Measurements from ENCODE around the gene VSIG10.
"Not testable (repeated sequence)": the region's sequence is repeated elsewhere in the genome, so short reads cannot be mapped to it uniquely, and the experiment has no call there.

The VSIG10 gene

DNA sequence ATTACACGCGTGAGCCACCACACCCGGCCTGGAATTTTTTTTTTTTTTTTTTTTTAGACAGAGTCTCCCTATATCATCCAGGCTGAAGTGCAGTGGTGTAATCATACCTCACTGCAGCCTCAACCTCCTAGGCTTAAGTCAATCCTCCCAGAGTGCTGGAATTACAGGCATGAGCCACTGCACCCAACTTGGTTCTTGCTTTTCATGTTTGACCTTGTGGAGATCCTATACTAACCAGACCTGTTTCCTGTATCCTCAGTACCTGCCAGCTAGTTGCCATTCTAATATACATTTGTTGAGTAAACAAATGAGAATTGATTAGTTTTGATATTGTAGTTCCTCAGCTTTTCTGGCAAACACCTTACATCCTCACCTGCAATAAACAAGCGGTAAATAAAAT lies 3.2 kb upstream of the VSIG10 start:
- DNase-seq: no peak

DNA sequence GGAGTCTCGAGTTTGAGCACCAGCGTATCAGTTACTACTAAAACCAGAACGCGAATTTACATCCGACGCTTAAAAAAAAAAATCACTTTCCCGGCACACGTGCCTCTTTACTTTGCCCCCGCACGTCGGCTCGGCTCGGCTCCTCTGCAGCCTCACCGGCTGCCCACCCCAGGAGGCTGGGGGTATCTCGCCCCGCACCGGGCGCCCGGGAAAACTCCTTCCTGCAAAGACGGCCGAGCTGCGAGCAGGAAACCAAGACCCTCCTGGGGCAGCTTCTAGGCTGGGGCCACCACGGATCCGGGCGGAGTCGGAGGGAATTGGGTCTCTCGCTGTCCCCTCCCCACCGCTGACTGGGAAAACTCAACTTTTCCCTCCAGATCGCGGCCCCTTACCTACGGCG lies 610 bp downstream of the VSIG10 start:
- no peak for DNase-seq

DNA sequence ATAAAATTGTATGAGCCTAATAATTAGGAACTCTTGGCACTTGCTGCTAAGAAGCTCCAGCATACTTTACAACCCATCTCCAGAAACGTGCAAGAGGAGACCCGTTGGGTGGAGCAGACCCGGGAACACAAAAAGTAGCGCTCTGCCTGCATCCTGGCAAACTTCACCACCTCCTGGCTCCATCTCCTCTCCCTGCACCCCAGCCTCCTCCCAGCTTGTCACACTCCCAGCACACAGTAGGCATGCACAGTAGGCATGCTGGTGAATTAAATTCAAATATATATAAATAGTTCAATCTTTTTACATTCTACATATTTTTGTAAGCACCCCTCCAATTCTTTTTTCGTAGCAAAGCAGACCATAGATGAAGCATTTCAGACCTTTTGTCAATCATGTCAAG lies 1.2 kb downstream of the VSIG10 start:
- DNase-seq: no peak

DNA sequence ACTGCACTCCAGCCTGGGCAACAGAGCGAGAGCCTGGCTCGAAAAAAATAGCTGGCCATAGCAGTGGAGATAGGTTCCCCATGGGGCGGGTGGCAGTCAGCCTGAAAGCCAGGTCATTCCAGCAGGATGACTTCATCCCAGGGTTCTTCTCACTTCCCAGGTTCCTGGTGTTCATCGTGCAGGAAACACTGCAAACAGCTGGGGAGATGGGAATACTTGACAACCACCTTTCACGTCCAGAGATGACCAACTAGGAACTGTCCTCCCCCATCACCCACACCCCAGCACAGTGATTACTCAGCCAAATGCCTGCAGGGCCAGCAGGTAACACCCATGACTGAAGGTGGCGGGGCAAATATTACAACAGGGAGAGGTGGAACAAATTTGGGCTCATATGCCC lies 1.7 kb downstream of the VSIG10 start:
- no peak for DNase-seq

DNA sequence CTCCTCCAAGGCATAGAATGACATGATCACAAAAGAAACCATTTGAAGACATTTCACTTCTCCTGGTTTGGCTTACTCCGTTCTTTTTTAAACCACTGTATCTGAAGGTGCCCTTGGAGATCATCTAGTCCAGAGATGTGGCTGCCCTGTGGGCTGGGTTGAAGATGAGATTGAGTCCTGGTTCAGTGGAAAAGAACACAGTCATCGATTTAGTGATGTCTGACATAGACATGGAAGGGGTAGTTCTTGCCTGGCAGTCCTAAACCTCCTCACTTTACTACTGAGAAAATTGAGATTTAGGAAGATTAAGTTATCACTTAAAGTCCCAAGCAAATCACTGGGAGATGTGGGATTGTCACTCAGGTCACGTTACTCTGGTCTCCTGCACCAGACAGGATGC lies 2.8 kb downstream of the VSIG10 start:
- DNase-seq: no peak

DNA sequence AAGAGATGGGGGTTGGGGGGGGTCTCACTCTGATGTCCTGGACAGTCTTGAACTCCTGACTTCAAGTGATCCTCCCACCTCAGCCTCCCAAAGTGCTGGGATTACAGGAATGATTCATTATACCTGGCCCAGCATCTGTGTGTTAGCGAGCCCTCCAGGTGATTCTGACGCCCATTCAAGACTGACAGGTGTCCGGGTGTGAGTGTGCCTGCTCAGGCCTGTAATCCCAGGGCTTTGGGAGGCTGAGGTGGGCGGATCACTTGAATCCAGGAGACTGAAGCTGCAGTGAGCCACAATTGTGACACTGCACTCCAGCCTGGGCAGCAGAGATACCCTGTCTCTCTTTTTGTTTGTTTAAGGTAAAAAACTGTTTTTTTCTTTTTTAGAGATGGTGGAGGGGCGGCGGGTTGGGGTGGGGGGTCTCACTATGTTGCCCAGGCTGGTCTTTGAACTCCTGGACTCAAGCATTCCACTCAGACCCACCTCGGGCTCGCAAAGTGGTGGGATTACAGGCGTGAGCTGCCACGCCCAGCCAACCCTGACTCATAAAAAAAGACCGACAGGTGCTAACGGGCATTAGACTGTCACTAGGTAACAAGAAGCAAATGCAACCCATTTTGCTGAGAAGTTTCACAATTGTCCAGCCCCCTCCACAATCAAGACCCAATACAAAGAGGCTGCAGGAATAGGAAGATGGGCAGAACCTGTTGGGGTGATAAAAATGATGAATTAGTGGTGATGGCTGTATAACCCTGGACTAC lies 4.7 kb downstream of the VSIG10 start:
- no peak for DNase-seq

DNA sequence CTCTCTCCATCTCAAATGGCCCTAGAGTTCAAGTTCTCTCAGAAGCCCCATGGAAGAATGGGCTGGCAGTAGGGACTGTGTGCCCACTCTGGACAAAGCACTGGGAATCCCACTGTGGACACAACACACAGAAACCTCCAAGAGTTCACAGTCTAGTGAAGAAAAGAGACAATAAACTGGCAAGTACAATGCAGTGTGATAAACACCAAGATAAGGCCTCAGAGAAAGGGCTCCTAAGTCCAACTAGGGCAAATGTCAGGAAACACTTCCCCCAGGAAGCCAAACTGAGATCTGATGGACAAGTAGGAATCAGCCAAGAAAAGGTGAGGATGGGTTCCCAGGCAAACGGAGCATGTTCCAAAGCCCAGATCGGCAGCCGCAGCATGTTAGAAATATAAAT lies 5.4 kb downstream of the VSIG10 start:
- no peak for DNase-seq

DNA sequence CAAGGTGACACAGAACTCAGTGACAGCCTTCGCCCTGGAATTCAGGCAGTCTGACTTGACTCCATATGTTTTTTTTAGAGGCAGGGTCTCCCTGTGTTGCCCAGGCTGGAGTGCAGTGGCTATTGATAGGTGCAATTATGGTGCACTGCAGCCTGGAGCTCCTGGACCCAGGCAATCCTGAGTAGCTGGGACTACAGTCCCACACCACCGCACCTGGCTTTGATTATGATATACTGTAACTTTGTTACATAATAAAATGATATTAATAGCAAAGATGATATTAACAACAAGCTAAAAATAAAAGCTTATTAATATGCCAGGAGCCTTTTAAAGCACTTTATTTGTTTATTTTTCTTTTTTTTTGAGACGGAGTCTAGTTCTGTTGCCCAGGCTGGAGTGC lies 9.8 kb downstream of the VSIG10 start:
- DNase-seq: no peak

DNA sequence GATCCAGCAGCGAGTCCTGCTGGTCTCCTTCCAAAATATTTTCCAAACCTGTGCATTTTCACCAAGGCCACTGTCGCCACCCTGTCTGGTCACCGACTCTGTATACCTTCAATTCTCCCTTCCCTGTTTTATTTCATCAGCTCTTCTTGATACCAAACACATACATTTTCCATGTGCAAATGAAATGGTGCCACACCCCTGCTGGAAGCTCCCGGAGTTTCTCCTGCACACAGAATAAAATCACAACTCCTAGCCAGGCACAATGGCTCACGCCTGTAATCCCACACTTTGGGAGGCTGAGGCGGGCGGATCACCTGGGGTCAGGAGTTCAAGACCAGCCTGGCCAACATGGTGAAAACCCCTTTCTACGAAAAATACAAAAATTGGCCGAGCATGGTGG lies 14.0 kb downstream of the VSIG10 start:
- no peak for DNase-seq

DNA sequence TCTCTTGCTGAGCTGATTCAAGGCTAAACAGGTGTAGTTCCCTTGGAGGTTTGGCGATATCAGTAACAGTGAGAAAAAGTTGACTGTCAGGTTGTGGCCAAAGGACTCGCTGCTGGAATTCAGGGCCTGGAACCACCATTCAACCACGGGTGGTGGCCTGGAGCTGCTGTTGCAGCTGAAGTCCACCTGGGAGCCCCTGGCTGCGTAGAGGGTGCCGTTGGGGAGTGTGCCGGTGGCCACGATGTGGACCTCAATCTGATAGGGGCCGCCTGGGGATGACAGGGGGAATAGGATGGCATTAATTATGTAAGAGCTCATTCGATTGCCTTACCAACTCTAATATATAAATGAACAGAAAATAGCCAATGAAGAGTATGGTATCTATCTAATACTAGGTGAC lies 21.6 kb downstream of the VSIG10 start:
- no peak for DNase-seq

DNA sequence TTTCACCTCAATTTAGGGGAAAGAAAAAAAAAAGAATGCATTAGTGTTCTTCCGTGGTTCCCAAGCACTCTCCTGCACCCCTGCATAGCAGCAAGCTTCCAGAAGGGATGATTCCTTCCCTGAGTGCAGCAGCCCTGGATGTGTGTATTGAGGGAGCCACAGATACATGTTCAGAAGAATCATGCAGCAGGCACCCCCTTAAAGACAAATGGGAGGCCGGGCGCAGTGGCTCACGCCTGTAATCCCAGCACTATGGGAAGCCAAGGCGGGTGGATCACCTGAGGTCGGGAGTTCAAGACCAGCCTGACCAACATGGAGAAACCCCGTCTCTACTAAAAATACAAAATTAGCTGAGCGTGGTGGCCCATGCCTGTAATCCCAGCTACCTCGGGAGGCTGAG lies 22.3 kb downstream of the VSIG10 start:
- DNase-seq: not testable (repeated sequence)

DNA sequence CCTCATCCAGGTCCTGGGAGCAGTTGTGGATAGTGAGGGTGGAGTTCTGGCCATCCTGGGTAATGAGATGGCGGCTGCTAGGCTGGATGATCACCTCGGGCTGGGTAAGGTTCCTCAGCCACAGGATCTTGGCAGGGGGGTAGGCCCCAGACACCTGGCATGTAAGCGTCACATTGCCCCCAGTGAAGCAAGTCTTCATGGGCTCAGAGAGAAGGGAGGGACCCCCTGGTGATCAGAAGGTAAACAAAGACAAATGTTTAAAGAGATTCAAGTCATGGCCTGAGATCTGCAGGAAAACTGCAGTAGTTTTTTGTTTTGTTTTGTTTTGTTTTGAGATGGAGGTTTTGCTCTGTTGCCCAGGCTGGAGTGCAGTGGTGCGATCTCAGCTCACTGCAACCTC lies 30.0 kb downstream of the VSIG10 start:
- no peak for DNase-seq

DNA sequence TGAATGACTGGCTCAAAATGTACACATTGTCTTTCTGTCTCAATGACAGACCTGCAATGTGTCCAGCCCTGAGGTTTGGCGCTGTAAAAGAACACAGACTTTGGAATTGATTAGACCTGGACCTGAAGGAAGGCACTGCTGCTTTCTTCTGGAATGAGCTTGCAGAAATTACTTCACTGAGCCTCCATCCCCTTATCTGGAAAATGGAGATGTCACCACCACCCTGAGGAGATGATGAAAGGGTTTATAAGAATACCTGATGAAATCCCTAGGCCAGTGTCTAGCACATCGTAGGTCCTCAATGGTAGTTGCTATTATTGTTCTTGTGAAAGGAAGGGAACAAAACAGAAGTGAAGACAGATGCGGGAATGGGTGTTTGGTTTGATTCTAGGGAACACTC lies 33.2 kb downstream of the VSIG10 start:
- no peak for DNase-seq

DNA sequence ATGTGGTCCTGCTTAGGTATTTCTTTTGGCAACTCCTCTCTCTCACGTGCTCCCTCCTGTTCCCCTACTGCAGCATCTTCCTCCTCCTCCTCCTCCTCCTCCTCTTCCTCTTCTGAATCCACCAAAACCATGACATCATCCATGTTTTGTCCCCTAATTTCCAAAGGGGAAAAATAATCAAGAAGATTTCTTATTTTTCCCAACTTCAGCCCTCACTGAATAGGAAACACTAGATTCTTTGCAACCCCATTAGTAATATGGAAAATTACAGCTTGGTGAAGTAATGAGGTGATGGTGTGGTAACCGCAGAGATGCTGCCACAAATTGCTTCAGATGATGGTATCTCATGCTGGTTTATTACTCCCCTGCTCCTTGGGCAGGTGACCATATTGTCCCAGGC lies 35.4 kb downstream of the VSIG10 start:
- no peak for DNase-seq

DNA sequence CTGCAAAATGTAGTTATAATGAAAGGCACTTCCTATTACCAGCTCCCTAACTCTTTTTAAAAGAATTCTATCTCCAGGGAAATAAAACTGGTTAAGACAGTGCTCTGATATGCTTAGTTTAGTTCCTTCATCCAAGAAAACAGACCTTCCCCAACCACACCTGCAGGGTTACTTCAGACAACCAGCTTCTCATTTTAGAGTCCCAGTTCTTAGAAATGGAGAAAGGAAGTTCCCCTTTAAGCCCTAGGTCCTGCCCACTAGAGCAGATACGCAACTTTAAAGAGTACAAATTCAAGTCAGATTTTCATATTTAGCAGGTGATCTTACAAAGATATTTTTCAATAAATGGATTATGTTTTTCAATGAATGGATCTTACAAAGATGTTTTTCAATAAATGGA lies 38.4 kb downstream of the VSIG10 start:
- no peak for DNase-seq

DNA sequence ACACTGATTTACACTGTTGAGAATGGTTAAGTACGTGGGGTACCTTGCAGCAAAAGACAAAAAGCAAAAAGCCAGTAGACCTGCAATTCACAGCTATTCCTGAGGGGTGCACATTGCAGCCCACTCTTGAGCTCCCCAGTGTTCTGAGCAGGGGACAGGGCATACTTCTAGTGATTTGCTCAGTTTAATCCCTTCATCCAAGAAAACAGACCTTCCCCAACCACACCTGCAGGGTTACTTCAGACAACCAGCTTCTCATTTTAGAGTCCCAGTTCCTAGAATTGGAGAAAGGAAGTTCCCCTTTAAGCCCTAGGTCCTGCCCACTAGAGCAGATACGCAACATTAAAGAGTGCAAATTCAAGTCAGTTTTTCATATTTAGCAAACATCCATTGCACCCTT lies 39.2 kb downstream of the VSIG10 start:
- DNase-seq: no peak

DNA sequence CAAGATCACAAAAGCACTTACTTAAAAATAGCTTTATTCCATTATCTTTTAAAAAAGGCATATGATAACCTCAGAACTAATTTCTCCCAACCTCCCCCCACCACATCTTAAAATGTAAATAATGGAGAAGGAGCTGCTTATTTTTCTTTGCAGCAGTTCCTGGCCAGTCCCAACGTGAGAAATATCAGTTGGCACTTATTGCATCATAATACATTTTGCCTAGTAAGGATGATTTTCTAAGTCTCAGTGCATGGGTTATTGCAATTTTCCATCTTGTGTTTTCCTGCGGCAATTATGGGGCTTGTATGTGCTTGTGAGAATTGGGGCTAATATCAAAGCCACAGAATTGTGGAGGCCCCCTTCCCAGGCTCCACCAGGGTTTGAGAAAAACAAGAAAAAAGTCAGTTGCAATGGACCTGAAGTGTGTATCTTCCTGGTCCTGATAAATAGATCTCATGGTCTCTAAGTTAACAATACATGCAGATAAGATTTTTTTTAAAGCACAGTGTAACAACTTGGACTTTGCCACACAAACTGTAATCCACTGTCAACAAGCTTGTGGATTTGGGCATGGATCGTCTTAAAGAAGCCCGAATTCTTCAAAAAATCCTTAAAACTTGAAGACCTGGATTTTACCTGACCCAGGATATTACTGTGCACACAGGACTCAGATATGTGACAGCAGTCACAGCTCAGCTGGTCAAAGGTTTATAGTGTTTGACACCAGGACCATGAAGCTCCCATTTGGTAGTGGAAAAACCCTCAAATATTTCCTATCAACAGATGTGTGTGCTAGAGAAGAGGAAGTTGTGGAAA lies 40.0 kb downstream of the VSIG10 start:
- no peak for DNase-seq

DNA sequence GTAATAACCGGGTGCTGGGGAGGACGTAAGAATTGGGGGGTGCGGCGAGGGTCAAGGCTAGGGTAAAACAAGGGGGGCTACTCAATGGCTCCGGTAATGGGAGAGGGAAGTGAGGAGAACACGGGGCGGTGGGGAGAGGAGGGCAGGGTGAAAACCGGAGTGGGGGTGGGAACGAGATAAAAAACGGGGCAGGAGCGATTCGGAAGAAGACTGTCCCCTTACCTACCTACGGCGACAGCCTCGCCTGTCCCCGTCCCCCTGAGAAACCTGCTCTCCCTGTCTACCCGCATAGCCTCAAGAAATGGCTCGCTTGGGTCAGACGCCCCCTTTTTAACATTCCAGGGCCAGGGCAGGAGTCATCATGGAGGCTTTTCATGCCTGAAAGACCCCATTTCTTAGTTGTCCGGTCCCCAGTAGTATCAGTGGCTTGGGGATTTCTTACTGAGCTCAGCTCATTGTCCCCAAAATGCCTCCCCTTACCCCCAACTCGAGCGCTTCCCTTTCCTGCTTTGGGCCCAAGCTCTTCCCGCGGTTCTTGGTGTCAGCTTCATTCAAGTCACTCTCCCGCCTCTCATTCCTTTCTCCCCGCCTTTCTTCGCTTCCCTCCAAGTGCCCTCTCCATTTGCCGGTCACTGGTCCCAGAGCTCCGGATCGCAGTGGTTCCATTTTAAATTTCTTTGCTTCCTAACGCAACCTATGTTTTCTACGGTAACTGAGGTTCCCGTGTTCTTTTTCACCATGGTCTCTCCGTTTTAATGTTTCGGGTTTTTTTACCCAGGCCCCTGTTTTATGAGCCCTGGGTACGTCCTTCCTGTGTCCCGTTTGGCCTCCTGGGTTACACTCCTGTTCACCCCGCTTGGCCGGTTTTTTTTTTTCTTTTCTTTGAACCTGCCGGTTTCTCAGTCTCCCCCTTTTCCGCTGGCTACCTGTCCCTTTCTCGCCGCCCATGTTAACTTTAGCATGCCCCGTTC lies 41.7 kb downstream of the VSIG10 start:
- no peak for DNase-seq

DNA sequence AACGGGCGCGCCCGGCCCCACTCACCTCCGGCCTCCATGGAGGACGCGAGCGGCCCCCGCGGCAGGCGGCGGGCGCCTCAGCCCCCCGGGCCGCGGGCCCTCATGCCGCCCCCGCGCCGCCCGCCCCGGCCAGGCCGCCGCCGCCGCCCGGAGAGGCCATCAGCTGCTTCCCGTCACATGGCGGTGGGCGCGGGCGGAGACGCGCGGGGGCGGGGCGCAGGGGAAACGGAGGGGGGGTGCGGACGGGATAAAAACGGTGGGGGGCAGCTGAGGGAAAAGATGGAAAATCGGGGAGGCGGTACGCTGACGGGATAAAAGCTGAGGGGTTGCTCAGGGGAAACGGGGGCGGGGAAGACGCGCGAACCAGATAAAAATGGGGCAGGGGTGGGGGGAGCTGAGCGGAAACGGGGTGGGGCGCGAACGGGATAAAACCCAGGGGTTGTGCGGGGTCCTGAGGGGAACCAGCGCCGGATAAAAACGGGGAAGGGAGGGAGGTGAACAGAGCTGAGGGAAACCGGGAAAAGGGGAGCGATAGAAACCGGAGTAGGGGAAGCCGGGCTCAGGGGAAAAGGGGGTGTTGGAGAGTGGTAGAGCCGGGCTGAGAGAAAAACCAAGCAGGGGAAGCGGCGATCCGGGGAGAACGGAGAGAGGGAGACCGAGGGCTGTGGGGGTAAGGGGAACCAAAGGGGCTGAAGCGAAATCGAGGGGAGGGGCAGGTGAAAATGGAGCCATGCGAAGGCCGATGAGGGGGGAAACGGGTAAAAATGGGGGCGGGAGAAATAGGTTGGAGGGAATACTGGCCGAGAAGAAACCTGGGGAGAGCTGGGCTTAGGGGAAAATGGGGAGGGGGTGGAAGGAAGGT lies 42.6 kb downstream of the VSIG10 start, which contains the start of gene WSB2:
WSB2 (minus strand) TSS at position 169 of the 862 bp plus-strand sequence; CDS start at position 38, 131 bp downstream.
- no peak for DNase-seq

DNA sequence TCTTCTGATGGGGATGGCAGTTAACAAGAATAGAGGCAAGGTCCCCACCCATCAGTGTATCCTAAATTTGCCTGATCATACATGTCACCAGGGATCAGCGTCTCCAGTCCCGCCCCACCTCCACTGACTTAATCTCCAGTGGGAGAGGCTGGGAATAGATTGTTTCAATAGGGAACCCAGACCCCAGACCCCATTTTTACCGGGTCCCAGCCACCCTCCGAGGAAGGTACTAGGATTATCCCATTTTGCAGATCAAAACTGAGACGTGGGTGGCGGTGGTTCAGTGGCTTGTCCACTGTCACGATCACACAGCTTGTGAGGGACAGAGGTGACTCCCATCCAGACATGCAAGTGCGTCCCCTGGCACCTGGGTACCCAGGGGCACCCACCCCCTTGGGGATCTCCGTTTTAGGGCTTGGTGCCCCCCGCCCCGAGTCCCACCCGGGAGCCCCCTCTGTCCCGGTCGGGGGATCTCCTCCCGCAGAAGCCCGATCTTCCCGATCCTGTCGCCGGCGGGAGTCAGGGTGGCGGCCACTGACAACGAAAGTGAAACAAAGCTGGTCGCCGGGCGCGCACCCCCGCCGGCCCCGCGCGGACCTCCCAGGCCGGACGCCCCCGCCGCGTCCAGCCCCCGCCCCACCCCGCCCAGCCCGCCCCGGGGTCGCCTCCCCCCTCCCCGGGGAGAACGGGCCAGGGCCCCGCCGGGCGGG lies 43.4 kb downstream of the VSIG10 start:
- no peak for DNase-seq

Measured in NCI-H1048 (cell line).